Panc1 (cell line): ENCODE results near the gene POLR2C. TPM values are rescaled to one million over a fixed set of nuclear protein-coding genes. Genes with fewer than 3 reads are reported as not detected.

ENCODE experiments used
- ATAC-seq: fragments of 200-7000 bp; cut with Tn5 transposase; 2 replicates; pipeline ENCODE4 v1.9.1; 2020; ENCODE audit warnings: mild to moderate bottlenecking, moderate library complexity
- BruUV-seq: library from RNA; stranded (reverse); fragments of 400-500 nt; replicated peaks from 2 replicates; lab custom pipeline; 2021; lab: Mats Ljungman, UMichigan
- CTCF ChIA-PET: fragments of 300-600 bp; sonication (Branson Sonifier 250); formaldehyde crosslinking; loops from one replicate; lab custom pipeline; 2022; ENCODE audit warnings: antibody characterized with exemption; lab: Charles Lee
- POLR2A ChIA-PET: fragments of 300-600 bp; sonication (Branson Sonifier 250); formaldehyde crosslinking; loops from one replicate; lab custom pipeline; 2022; ENCODE audit warnings: antibody characterized with exemption; lab: Charles Lee
- DNase-seq: peaks from one replicate; pipeline ENCODE4 v3.0.0-alpha.2; 2010; ENCODE audit warnings: low read depth, low spot score
- H3K27ac ChIP-seq: 2 replicates; pipeline ENCODE4 v1.5.1; 2011; ENCODE audit warnings: mild to moderate bottlenecking, low read length, inconsistent platforms
- H3K27me3 ChIP-seq: fragments of 200-500 bp; sonication (Bioruptor generic); 2 replicates; pipeline ENCODE4 v1.6.0; 2014; ENCODE audit warnings: low read length, inconsistent platforms; ENCODE audit not compliant: control insufficient read depth, insufficient read depth
- H3K36me3 ChIP-seq: fragments of 200-500 bp; sonication (Bioruptor generic); 2 replicates; pipeline ENCODE4 v1.5.1; 2014; ENCODE audit warnings: inconsistent platforms, mild to moderate bottlenecking, low read length, moderate library complexity; ENCODE audit not compliant: control insufficient read depth, insufficient read depth
- H3K4me1 ChIP-seq: 2 replicates; pipeline ENCODE4 v1.5.1; 2011; ENCODE audit warnings: inconsistent platforms, mild to moderate bottlenecking, low read length, moderate library complexity; ENCODE audit not compliant: control insufficient read depth, insufficient read depth
- H3K4me3 ChIP-seq, 2 experiments: 2 replicates each; pipeline ENCODE4 v1.5.1; 2011 to 2012; ENCODE audit warnings: low read depth in 2 of 2, low read length in 2 of 2, mild to moderate bottlenecking in 2 of 2, inconsistent platforms in 1 of 2, moderate library complexity in 1 of 2
- H3K9me3 ChIP-seq: fragments of 200-500 bp; sonication (Bioruptor generic); 2 replicates; pipeline ENCODE4 v1.5.1; 2014; ENCODE audit warnings: low read depth, mild to moderate bottlenecking, inconsistent platforms, low read length, moderate library complexity; ENCODE audit not compliant: control insufficient read depth, insufficient read depth
- CTCF ChIP-seq: fragments of 450-650 bp; IDR thresholded peaks from 2 replicates; pipeline ENCODE4 v1.5.1; 2017; ENCODE audit warnings: mild to moderate bottlenecking
- POLR2AphosphoS5 ChIP-seq: IDR thresholded peaks from 2 replicates; pipeline ENCODE4 v1.6.1; 2012; ENCODE audit warnings: mild to moderate bottlenecking, low read depth, low read length, moderate library complexity
- REST ChIP-seq, 2 experiments: IDR thresholded peaks; 2 replicates each; pipeline ENCODE4 v1.6.1; 2011 to 2012; ENCODE audit warnings: low read depth in 2 of 2, control low read depth in 1 of 2, low read length in 1 of 2, mild to moderate bottlenecking in 1 of 2, moderate library complexity in 1 of 2; ENCODE audit not compliant: insufficient read depth in 1 of 2
- SIN3A ChIP-seq: IDR thresholded peaks from 2 replicates; pipeline ENCODE4 v1.6.1; 2012; ENCODE audit warnings: low read depth, mild to moderate bottlenecking, low read length, moderate library complexity, borderline replicate concordance; ENCODE audit not compliant: insufficient read depth
- TCF7L2 ChIP-seq: IDR thresholded peaks from 2 replicates; pipeline ENCODE4 v1.6.1; 2011; ENCODE audit warnings: mild to moderate bottlenecking, low read depth, low read length, inconsistent platforms
- in situ Hi-C: cut with HindIII; loops from 2 replicates; pipeline ENCODE4 v1.10.0; 2016; ENCODE audit warnings: low sequenced_read_pairs, low pct_unique_long_range_greater_than_20kb
- intact Hi-C: fragments of 100-400 bp; cut with micrococcal nuclease; formaldehyde crosslinking; loops from one replicate; pipeline ENCODE4 v1.10.0; 2022; ENCODE audit not compliant: unreplicated experiment
- total RNA-seq: library from RNA; stranded (reverse); gene quantifications from one replicate; pipeline ENCODE4 v1.2.1, GENCODE V29; 2021; ENCODE audit not compliant: unreplicated experiment

The POLR2C gene
- total RNA-seq, 1 experiment from 2014 or later: 53.9 TPM

- DNase-seq: no peak
- ChIA-PET POLR2A (no interaction called here), CTCF (no interaction called here)
- no peaks in the 10 kb centered on the region for H3K9me3 ChIP-seq
- H3K4me3 ChIP-seq: no peak overlapping the region
- intact Hi-C loops (no loop called here), in situ Hi-C loops (no loop called here)
- no peaks in the 10 kb centered on the region for H3K27me3 ChIP-seq
- peaks cover 7% of the 10 kb centered on the region; the same call in 1 of the 2 replicates for H3K4me1 ChIP-seq
- H3K36me3 ChIP-seq: peaks cover 2% of the 10 kb centered on the region
- ATAC-seq: peak; percentile 12; the same call in 1 of the 2 replicates
- H3K27ac ChIP-seq: no peak overlapping the region
- no TSS peak for BruUV-seq
- TF ChIP-seq REST (IDR thresholded peaks at IDR 0.05; ENCODE audit: insufficient read depth in 1 of 2, low read depth in 2 of 2, low read length in 1 of 2): no peak
- TF ChIP-seq CTCF: no peak
- no peak for TF ChIP-seq TCF7L2
- TF ChIP-seq POLR2AphosphoS5: no peak
Observed at GRCh38 chr16:57471852-57472664, 9.6 kb downstream of the POLR2C start.

DNA sequence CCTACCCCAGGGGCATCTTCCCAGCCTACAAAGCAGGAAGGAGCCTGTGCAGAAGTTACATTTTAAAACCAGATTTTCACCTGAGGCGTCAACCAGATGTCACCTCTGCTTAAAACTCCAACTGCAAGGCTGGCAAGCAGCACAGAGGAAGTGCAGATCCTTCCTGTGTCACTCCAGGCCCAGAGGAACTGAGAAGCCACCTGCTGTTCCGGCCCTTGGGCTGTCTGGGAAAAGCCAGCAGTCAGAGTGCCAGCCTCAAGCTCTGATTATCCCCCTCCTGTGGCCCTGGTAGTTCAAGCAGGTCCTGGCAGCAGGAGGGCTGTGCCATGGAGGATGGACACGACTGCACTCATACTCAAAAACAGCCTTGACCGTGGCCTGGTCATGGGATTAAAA lies 10.2 kb downstream of the POLR2C start:
- TF ChIP-seq CTCF (no peak), REST (IDR thresholded peaks at IDR 0.05; ENCODE audit: insufficient read depth in 1 of 2, low read depth in 2 of 2, low read length in 1 of 2) (no peak), SIN3A (no peak), POLR2AphosphoS5 (no peak), TCF7L2 (no peak)
- no TSS peak for BruUV-seq
- in situ Hi-C loops: no loop called here
- Histone ChIP-seq H3K4me3 (no peak overlapping the region), H3K9me3 (no peaks in the 10 kb centered on the region), H3K4me1 (peaks cover 7% of the 10 kb centered on the region; the same call in 1 of the 2 replicates), H3K27ac (no peak overlapping the region), H3K27me3 (no peaks in the 10 kb centered on the region), H3K36me3 (peaks cover 2% of the 10 kb centered on the region)
- ATAC-seq (peak; percentile 62), DNase-seq (no peak)
- ChIA-PET CTCF (no interaction called here), POLR2A (interaction anchor here (0.5 kb wide), 1 partner anchor 17 kb away, joined by 3 read pairs; no protein-coding TSS in a partner anchor)
- intact Hi-C loops: no loop called here
